HFFc6 (cell line): ENCODE data around the gene BBS9. TPM values are rescaled to one million over a fixed set of nuclear protein-coding genes. Genes with fewer than 3 reads are reported as not detected.
A peak's percentile ranks its signal among the peaks of the same experiment; 100 is the strongest.

Experiments used
- DNase-seq: peaks from one replicate; pipeline ENCODE4 v3.0.0-alpha.2; 2018
- H3K27ac Mint-ChIP-seq: 2 replicates; pipeline ENCODE4 v1.8.0; 2020; ENCODE audit warnings: mild to moderate bottlenecking, mixed read lengths
- H3K27me3 Mint-ChIP-seq: 2 replicates; pipeline ENCODE4 v1.8.0; 2021; ENCODE audit warnings: mild to moderate bottlenecking, moderate library complexity, mixed read lengths; ENCODE audit not compliant: insufficient read depth
- H3K36me3 Mint-ChIP-seq: 2 replicates; pipeline ENCODE4 v1.8.0; 2021; ENCODE audit warnings: low read depth, mixed read lengths
- H3K4me1 Mint-ChIP-seq: 2 replicates; pipeline ENCODE4 v1.8.0; 2020; ENCODE audit warnings: low read depth, mixed read lengths
- H3K4me3 Mint-ChIP-seq: 2 replicates; pipeline ENCODE4 v1.8.0; 2020; ENCODE audit warnings: mild to moderate bottlenecking, moderate library complexity, mixed read lengths
- H3K9me3 Mint-ChIP-seq: 2 replicates; pipeline ENCODE4 v1.8.0; 2020; ENCODE audit warnings: mild to moderate bottlenecking, mixed read lengths
- long read RNA-seq: library from polyadenylated mRNA; unstranded; transcript quantifications from one replicate; pipeline ENCODE4 v2.0.0, GENCODE V29; 2019
- total RNA-seq, 6 experiments: library from RNA; stranded (reverse); fragmentation: NEBNext Ultra II Directional; extraction: Animal tissue kit (Norgen Biotek cat#: 25700); gene quantifications; 2 replicates in 1 of 6; 3 replicates in 5 of 6; pipeline ENCODE4 v1.2.3, GENCODE V29; 2021
- TF ChIP-seq, protein P1 (sequence below): fragments of 200-600 bp; sonication (generic); IDR thresholded peaks from 2 replicates; pipeline ENCODE4 v1.5.0; 2021; ENCODE audit warnings: antibody characterized with exemption, mild to moderate bottlenecking

The BBS9 gene
- 10 to 100 TPM; 10.6 to 13.0 (median 12.1) TPM for total RNA-seq
- long read RNA-seq, partial matches to known transcripts = 1 of 3 reads
- long read RNA-seq, other reads (novel, unspliced or antisense) = 2 of 3 reads

DNA sequence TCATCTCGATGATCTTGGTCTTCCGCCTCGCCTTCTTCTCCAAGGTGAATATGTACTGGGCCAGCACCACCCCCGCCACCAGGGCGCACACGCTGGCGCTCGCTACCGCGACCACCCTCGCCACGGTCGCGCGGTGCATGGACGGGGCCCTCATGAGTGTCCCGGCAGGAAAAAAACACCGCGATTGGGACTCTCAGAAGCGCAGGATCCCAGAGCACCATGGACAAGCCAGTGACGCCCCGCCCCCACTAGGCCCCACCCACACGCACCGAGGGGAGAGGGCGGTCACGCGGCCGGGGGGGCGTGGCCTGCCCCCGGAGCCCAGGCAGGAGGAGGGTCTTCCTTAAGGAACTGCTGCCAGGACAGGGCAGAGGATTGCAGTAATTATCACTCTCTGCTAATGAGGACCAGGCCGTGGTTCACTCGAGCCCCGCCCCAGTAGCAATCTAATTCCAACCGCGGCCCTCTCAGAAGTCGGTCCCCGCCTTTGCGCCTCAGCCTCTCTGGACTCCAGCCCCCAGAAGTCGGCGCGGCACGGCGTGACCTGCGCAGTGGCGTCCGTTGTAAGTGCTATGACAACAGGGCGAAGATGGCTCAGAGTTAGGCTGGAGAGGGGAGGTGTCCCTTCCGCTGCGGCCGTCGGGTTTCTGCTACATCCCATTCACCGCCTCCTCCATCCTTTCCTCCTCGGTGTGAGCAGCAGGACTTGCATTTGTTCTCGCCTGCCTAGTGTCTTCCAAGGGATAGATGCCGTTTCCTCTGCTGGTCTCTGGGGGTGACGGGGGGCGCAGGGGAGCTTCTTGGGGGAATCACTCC, at the start of gene BBS9:
Gene BBS9, plus strand, starts transcription at position 575 of the 816 bp plus-strand sequence. CDS start 16,689 bp downstream, outside the sequence.
- Mint-ChIP-seq H3K27ac (peak within 1 kb of the TSS; percentile 92), H3K4me1 (peaks cover 17% of the 10 kb centered on the region), H3K36me3 (no peaks in the 10 kb centered on the region), H3K27me3 (no peaks in the 10 kb centered on the region), H3K9me3 (no peaks in the 10 kb centered on the region), H3K4me3 (peak within 1 kb of the TSS; percentile 99)
- TF ChIP-seq, protein P1, sequence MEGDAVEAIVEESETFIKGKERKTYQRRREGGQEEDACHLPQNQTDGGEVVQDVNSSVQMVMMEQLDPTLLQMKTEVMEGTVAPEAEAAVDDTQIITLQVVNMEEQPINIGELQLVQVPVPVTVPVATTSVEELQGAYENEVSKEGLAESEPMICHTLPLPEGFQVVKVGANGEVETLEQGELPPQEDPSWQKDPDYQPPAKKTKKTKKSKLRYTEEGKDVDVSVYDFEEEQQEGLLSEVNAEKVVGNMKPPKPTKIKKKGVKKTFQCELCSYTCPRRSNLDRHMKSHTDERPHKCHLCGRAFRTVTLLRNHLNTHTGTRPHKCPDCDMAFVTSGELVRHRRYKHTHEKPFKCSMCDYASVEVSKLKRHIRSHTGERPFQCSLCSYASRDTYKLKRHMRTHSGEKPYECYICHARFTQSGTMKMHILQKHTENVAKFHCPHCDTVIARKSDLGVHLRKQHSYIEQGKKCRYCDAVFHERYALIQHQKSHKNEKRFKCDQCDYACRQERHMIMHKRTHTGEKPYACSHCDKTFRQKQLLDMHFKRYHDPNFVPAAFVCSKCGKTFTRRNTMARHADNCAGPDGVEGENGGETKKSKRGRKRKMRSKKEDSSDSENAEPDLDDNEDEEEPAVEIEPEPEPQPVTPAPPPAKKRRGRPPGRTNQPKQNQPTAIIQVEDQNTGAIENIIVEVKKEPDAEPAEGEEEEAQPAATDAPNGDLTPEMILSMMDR = peak; percentile 34
- peak; percentile 94 for DNase-seq

DNA sequence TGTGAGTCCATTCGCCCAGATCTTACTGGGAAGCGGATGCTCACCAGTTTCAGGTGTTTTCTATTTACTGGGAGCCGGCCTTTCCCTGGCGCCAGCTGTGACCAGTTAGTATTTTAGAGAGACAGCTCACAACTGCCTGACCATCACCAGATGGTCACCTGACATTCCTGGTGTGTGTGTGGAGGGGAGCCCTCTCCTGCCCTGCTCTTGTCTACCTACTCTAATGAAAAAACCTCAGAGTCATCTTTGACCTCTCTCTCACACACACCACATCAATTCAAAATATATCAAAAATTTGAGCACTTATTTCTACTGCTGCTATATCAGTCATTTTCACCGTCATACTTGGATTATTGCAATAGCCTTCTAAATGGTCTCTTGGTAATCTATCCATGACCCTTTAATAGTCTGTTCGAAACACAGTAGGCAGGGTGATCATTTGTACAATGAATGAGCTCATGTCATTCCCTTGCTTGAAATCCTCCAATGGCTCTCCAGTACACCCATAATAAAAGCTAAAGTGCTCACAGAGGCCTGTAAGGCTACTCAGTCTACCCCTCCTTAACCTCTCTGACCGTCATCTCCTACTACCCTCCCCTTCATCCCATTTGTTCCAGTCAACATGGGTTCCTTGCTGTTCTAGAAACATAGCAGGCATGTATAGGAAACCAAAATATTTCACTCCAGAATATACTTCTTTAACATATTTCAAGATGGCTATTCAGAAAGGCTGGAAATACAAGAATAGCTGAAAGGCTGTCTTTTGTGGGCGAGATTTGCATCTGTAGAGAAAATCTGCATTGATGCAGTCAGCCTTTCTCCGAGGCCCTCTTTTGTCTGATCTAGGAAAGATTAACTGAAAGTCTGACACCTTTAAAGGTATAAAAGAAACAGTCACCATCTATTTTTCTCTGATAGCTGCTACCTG, 49.3 kb upstream of the BBS9 start:
- no peak overlapping the region for H3K27ac Mint-ChIP-seq
- H3K27me3 Mint-ChIP-seq = peaks cover 7% of the 10 kb centered on the region
- peaks cover 22% of the 10 kb centered on the region; the same call in 1 of the 2 replicates for H3K4me1 Mint-ChIP-seq
- H3K36me3 Mint-ChIP-seq = no peaks in the 10 kb centered on the region
- no peak for DNase-seq
- no peaks in the 10 kb centered on the region for H3K9me3 Mint-ChIP-seq
- H3K4me3 Mint-ChIP-seq = no peak overlapping the region
- TF ChIP-seq, protein P1 = no peak

DNA sequence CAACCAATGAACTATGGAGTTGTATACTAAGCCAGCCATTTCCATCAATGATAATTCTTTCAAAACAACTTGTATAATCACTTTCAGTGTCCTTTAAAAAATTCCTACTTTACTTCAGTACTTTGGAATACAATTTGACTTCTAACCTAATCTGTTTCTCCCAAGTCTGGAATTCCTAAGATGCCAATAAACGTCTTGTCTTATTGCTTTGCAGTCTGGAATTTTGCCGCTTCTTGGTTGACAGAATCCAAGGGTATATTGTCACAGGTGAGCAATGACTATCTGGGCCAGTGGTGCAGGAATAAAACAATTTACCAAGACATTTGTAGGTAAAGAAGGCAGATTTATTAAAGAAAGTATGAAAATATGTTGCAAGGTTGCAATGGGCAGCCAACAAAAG, 42.0 kb upstream of the BBS9 start:
- no peak overlapping the region for H3K4me3 Mint-ChIP-seq
- H3K4me1 Mint-ChIP-seq = peaks cover 24% of the 10 kb centered on the region
- H3K36me3 Mint-ChIP-seq = no peaks in the 10 kb centered on the region
- H3K27me3 Mint-ChIP-seq = no peaks in the 10 kb centered on the region; the same call in 1 of the 2 replicates
- H3K27ac Mint-ChIP-seq = no peak overlapping the region
- no peak for DNase-seq
- H3K9me3 Mint-ChIP-seq = no peaks in the 10 kb centered on the region
- TF ChIP-seq, protein P1 = no peak

DNA sequence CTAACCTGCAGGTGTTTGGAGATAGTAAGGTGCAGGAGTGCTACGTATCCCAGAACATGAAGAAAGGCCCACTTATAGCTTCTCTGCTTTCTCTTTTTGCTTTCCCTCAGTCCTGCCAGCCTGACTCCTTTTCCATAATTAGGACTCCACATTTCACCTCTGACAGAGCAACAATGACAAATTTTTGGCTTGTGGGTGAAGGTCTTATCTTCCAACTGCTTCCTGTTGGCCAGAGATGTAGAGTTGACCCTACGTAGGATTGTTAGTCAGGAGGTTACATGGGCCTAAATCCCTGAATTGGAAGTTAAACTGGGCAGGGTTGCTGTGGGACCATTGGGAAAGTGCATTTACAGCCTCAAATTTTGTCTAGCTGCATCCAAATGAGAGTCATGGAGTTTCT, 41.5 kb upstream of the BBS9 start:
- H3K27ac Mint-ChIP-seq = no peak overlapping the region
- H3K4me3 Mint-ChIP-seq = no peak overlapping the region
- peaks cover 29% of the 10 kb centered on the region for H3K4me1 Mint-ChIP-seq

DNA sequence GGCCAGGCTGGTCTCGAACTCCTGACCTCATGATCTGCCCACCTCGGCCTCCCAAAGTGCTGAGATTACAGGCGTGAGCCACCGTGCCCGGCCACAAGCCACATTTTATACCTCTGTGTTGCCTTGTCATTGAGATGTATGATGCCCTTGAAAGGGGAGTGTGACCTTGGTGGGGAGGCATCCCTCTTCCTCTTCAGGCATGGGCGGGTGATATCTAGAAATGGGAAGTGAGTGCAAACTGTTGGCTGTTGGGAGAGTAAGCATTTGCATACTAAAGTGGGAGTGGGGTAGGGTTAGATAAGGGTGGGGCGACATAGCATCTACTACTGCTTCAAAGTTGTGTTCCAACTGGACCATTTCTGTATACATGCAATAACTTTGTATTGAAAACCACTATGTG, 40.2 kb upstream of the BBS9 start:
- TF ChIP-seq, protein P1 = no peak
- H3K36me3 Mint-ChIP-seq = peaks cover 11% of the 10 kb centered on the region
- H3K4me1 Mint-ChIP-seq = peaks cover 32% of the 10 kb centered on the region
- no peaks in the 10 kb centered on the region; the same call in 1 of the 2 replicates for H3K27me3 Mint-ChIP-seq
- H3K9me3 Mint-ChIP-seq = no peaks in the 10 kb centered on the region
- no peak for DNase-seq
- no peak overlapping the region for H3K27ac Mint-ChIP-seq
- H3K4me3 Mint-ChIP-seq = no peak overlapping the region

More for the DNA sequence above, 41.5 kb upstream of the BBS9 start:
- TF ChIP-seq, protein P1 = no peak
- no peaks in the 10 kb centered on the region; the same call in 1 of the 2 replicates for H3K27me3 Mint-ChIP-seq
- H3K36me3 Mint-ChIP-seq = peaks cover 4% of the 10 kb centered on the region
- no peaks in the 10 kb centered on the region for H3K9me3 Mint-ChIP-seq
- no peak for DNase-seq
